HG03439 (cell line): ENCODE results near the gene LYZL1.
"Not testable (repeated sequence)": the region's sequence is repeated elsewhere in the genome, so short reads cannot be mapped to it uniquely, and the experiment has no call there.

Experiments used
- ATAC-seq: cut with Tn5 transposase; IDR thresholded peaks from one replicate; pipeline ENCODE4 v1.9.1; 2021; ENCODE audit warnings: mild to moderate bottlenecking, moderate library complexity; ENCODE audit not compliant: unreplicated experiment

The LYZL1 gene

GRCh38 chr10:29327746-29328102, 38.9 kb downstream of the LYZL1 start:
- ATAC-seq: no peak

DNA sequence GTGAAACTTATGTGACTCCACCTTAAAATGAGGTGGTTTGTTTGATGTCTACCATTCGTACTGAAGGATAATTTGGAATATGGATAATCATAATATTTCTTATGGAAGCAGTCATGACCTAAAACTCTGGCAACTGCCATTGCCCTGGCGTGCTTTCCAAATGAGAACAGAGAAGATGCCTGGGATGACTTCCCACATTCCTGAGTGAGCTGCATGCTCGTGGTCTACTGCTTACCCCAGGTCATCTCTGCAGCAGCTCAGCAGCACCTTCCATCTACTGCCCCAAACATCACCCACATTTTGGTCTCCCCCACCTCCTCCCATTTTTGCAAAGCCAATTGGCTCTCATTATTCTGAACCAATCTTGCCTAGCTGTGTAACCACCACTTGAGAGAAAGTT, 40.1 kb downstream of the LYZL1 start:
- no peak for ATAC-seq

- no peak for ATAC-seq
These were observed 40.5 kb downstream of the LYZL1 start for GRCh38 chr10:29329420-29329819.

DNA sequence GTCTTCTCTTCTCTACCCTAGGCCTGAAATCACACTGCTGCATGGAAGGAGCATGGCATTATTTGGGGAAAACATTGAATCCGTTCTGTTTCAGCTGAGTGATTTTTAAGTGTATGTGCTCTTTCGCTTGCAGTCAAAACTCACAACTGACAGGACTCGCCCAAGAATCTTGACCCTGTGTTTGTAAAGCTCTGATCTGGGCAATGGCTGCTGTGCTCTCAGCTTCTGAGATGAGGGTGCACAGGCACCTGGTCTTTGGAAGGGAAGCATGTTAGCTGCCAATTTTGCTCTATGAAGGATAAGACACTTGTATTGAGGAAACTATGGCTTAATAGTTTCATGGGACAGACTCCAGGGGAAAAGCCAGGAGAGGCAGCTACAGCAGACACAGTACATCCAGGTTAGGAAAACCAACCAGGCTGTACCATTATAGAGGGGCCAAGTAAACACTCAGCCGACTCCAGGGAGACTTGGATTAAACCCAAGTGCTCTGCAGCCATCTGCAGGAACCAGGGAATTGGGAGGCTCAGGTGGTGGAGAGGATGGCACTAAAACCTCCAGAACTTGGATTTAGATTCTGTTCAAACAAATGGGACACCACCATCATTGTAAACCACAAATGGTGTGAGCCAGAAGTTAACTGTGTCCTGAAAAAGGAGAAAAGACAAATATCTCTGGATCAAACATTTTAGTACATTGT, 43.3 kb downstream of the LYZL1 start:
- ATAC-seq: no peak

DNA sequence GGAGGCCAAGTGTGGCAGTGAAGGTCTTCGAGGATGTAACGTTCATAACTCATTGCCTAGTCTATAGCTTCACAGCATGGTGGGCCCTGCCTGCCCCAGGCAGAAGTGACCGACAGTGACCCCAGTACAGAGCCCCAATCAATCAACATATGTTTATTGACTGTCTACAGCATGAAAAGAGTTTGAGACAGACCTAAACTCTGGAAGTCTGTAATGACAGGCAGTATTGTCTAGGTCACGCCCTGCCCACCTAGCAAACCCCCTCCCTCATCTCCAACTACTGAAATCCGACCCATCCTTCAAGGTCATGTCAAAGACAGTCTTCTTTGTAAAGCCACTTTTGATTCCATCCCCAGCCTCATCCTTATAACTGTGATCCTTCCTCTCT, 43.9 kb downstream of the LYZL1 start:
- ATAC-seq: no peak

- not testable (repeated sequence) for ATAC-seq
These were observed 48.7 kb downstream of the LYZL1 start for GRCh38 chr10:29337526-29337925.

DNA sequence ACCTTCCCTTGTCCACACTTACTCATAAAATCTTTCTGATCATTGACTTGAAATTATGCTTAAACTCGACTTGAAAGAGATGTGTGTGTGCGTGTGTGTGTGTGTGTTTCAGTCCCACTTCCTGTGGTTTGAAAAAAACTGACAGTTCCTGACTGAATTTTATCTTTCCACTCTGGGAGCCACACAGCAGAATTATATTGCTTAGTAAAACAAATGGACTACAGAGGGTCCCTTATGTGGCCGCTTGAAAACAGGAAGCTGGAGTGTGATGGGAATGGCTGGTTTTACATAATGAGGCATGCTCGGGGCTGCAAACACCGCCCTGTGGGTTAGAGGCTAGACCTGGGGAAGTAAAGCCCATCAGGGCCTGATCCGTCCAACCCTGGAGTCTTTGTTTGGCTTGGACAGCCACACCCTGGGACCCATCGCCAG, 54.8 kb downstream of the LYZL1 start:
- no peak for ATAC-seq

GRCh38 chr10:29344073-29344820, 55.4 kb downstream of the LYZL1 start:
- ATAC-seq: no peak

GRCh38 chr10:29345144-29345909, 56.5 kb downstream of the LYZL1 start:
- no peak for ATAC-seq

DNA sequence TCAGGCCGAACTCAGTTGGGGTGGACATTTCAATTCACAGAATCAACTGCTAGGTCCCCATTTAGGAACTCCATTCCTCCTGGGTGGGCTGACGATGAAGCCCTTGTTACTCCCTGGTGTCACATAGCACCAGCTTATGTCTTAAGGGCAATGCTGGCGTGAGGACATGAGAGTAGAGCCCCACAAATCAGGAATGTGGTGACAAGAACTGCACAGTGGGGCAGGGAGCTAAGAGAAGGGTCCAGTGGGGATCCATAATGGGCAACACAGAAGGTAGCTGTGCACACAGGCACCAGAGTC, 57.0 kb downstream of the LYZL1 start:
- no peak for ATAC-seq

DNA sequence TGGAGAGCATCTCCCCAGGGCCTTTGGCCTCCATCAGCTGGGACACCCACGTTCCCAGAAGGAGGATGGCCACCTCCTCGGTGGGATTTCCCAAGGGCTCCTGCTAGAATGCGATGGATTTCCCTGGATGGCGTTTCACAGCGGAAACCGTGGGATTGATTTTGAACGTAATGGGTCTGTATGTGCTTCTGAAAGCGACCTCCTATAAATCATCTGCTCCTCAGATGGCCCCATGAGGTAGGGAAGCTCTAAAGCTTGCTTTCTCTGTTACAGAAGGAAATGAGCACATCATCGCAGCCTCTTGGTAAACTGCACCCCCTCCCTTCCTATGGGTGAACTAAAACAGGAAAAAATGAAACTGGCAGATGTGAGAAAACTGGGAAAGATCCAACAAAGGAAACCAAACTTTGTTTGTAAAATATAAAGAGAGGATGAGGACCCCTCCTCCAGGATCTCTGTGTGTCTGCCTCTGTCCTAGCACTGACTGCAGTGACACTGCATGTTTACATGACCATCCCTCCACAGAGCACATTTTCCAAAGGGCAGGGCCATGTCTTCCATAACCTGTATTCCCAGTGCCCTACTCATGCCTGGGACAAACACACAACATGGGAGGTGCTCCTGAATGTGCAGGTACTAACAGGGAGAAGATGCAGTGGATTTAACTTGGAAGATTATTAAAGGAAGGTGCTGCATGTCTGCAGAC, 57.6 kb downstream of the LYZL1 start:
- no peak for ATAC-seq

DNA sequence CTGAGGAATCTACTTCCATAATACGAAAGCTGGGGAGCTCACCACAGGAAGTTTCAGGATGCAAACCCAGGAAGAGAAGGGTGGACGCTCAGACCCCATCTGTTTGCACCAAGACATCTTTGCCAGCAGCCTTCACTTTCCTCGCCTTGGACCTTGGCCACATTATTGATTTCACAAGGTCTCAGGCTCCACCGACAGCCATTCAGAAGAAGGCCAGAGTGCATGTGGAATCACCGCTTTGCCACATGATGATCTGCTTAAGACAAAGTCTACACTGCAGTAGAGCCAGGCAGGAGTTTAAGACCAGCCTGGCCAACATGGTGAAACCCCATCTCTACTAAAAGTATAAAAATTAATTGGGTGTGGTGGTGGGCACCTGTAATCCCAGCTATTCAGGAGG, 60.0 kb downstream of the LYZL1 start:
- no peak for ATAC-seq

DNA sequence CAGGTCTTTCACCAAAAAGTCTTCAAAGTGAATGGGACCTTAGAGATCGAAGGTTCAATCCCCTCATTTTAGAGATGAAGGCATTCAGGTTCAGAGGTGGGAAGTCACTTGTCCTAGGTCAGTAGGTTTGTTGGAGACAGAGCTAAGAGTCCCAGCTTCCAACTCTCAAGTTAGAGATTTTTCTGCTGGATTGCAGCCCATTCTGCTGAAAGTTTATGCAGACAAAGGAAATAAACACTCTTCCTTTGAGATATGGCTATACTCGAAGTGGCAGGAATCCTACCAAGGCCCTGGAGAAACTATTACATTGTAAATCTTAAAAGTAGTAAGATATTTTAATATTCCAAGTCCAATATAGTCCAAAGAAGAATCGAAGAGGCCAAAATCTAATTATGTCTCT, 64.4 kb downstream of the LYZL1 start:
- no peak for ATAC-seq

DNA sequence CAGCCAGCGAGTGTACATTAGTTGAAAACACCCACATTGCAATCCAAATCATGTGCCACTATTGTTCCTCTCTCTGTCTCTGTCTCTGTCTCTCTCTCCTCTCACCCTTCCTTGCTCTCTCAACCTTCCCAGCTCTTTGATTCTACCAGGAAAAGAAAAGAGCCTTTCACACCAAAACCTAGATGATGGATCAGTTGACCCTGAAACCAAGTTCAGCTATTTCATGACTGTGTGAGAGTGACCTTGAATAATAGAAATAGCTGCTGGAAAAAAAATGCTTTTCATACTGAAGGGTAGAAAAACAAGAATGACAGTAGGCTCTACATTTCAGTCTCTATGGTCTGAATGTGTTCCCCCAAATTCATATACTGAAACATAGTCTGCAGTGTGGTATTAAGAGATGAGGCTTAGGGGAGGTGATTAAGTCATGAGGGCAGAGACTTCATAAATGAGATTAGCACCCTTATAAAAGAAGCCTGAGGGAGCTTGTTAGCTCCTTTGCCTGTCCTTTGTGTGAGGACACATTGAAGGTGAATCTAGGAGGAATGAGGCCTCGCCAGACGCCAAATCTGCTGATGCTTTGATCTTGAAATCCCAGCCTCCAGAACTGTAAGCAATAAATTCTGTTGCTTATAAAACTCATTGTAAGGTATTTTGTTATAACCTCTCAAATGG, 65.2 kb downstream of the LYZL1 start:
- ATAC-seq: no peak

DNA sequence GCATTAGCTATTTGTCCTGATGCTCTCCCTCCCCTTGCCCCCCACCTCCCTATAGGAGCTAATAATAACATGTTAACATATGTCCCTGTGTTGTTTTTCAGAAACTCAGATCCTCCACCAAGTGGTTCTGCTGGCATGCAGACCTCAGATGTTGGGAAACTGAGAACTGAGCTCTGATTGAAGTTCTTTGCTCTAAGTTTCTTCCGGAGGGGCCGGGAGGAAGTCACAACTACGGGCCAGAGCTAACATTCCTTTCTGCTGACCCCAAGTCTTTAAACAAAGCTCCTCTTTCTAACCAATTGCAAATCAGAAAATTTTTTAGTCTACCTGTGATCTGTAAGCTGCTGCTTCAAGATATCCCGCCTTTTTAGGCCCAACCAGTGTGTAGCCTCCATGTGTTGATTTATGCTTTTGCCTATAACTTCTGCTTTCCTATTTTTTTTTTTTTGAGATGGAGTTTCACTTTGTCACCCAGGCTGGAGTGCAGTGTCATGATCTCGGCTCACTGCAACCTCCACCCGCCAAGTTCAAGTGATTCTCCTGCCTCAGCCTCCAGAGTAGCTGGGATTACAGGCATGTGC, 66.6 kb downstream of the LYZL1 start:
- no peak for ATAC-seq

DNA sequence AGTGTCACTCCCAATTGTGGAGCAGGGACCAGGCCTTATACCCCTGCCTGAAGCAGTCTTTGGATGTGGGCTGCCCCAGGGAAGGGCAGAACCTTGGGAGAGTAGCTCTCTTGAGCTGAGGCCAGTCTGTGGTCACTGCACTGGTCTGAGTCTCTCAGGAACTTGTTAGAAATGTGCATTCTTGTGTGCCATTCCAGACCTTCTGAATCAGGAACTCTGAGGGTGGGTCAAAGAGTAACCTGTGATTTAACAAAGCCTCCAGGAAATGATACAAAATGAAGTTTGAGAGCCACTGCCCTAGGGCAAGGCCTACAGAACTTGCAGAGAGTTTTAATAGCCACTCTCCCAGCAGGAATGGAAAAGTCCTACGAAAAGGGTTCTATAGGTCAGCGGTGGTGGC, 68.1 kb downstream of the LYZL1 start:
- ATAC-seq: no peak

GRCh38 chr10:29358010-29358616, 69.2 kb downstream of the LYZL1 start:
- no peak for ATAC-seq

DNA sequence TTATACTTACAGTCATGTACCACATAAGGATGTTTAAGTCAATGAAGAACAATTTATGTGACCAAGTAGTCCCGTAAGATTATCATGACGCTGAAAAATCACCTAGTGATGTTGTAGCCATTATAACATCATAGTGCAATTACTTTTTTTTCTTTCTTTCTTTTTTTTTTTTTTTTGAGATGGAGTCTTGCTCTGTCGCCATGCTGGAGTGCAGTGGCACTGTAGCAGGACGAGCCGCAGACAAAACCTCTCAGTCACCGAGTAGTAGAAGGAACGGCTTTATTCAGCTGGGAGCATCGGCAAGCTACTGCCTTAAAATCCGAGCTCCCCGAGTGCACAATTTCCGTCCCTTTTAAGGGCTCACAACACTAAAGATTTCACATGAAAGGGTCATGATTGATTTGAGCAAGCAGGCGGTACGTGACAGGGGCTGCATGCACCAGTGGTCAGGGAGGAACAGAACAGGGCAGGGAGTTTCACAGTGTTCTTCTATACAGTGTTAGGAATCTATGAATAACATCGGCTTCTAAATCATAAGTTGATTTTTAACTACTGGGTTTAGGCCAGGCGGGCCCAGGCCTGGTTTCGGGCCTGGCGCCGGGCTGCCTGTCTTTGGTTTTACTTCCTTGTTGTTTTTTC, 71.5 kb downstream of the LYZL1 start:
- ATAC-seq: not testable (repeated sequence)
